SK-N-MC (cell line): ENCODE results near the gene AP3S1.
A peak's percentile ranks its signal among the peaks of the same experiment; 100 is the strongest.

Experiments
- DNase-seq: peaks from one replicate; pipeline ENCODE4 v3.0.0-alpha.2; 2011; ENCODE audit warnings: low read depth, low spot score
- H3K27ac ChIP-seq: fragments of 200-600 bp; sonication (generic); 2 replicates; pipeline ENCODE4 v1.5.1; 2016; ENCODE audit warnings: mixed run types
- H3K36me3 ChIP-seq: fragments of 200-600 bp; sonication (generic); 2 replicates; pipeline ENCODE4 v1.6.1; 2017; ENCODE audit warnings: antibody characterized with exemption, low read length, mixed read lengths; ENCODE audit not compliant: insufficient read depth
- H3K4me3 ChIP-seq: fragments of 200-600 bp; sonication (generic); 2 replicates; pipeline ENCODE4 v1.5.1; 2016
- H3K9ac ChIP-seq: fragments of 200-600 bp; sonication (generic); 2 replicates; pipeline ENCODE4 v1.8.0; 2017; ENCODE audit warnings: mixed run types, mixed read lengths; ENCODE audit not compliant: insufficient read length
- H3K9me3 ChIP-seq: fragments of 200-600 bp; sonication (generic); 2 replicates; pipeline ENCODE4 v1.6.1; 2017; ENCODE audit warnings: low read depth, mild to moderate bottlenecking, antibody characterized with exemption, low read length, moderate library complexity, mixed read lengths
- EZH2 ChIP-seq: fragments of 200-600 bp; sonication (generic); IDR thresholded peaks from one replicate; pipeline ENCODE4 v1.6.1; 2017; ENCODE audit warnings: antibody characterized with exemption
- FOXP2 ChIP-seq: optimal IDR thresholded peaks from 2 replicates; pipeline ENCODE3; 2011; ENCODE audit warnings: mild to moderate bottlenecking, moderate library complexity; ENCODE audit not compliant: insufficient read depth; ENCODE audit errors: extremely low read length, control extremely low read depth
- POLR2AphosphoS5 ChIP-seq: IDR thresholded peaks from 2 replicates; pipeline ENCODE4 v1.6.1; 2012; ENCODE audit warnings: mild to moderate bottlenecking, low read depth, low read length, borderline replicate concordance

The AP3S1 gene

GRCh38 chr5:115849258-115849798, 7.6 kb downstream of the AP3S1 start:
- TF ChIP-seq EZH2 (no peak), FOXP2 (no peak), POLR2AphosphoS5 (no peak)
- no peak overlapping the region for H3K4me3 ChIP-seq

GRCh38 chr5:115850744-115851416, 9.1 kb downstream of the AP3S1 start:
- H3K27ac ChIP-seq, result no peak overlapping the region
- DNase-seq, result no peak
- H3K9me3 ChIP-seq, result 0 out of 2 replicates have a peak, but pooled peaks cover 4% of the 10 kb centered on the region
- H3K4me3 ChIP-seq, result no peak overlapping the region
- TF ChIP-seq FOXP2 (no peak), POLR2AphosphoS5 (no peak), EZH2 (no peak)
- H3K9ac ChIP-seq, result no peak overlapping the region
- H3K36me3 ChIP-seq, result peaks cover 6% of the 10 kb centered on the region

More at GRCh38 chr5:115849258-115849798, 7.6 kb downstream of the AP3S1 start:
- no peak overlapping the region for H3K27ac ChIP-seq
- H3K9me3 ChIP-seq, result 0 out of 2 replicates have a peak, but pooled peaks cover 4% of the 10 kb centered on the region
- DNase-seq, result no peak
- H3K36me3 ChIP-seq, result peaks cover 6% of the 10 kb centered on the region
- H3K9ac ChIP-seq, result no peak overlapping the region

DNA sequence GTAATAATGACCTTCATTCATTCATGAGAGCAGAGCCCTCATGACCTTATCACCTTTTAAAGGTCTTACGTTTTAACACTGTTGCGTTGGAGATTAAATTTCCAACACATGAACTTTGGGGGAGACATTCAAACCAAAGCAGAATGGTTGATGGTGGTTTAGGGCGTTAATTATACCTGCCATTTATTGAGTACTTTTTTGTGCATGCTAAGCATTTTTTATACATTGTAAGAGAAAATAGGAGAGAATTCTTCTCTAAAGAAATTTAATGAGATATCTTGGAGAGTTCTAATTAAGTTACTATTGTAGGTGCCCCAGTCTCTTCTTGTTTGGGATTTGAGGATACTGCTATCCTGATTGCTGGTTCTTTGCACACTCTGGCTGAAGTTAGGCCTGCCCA, 12.4 kb downstream of the AP3S1 start:
- TF ChIP-seq FOXP2 (no peak), EZH2 (no peak), POLR2AphosphoS5 (no peak)
- DNase-seq, result no peak
- H3K9me3 ChIP-seq, result 0 out of 2 replicates have a peak, but pooled peaks cover 4% of the 10 kb centered on the region
- H3K4me3 ChIP-seq, result no peak overlapping the region
- H3K36me3 ChIP-seq, result peaks cover 6% of the 10 kb centered on the region
- H3K27ac ChIP-seq, result no peak overlapping the region
- no peak overlapping the region for H3K9ac ChIP-seq

DNA sequence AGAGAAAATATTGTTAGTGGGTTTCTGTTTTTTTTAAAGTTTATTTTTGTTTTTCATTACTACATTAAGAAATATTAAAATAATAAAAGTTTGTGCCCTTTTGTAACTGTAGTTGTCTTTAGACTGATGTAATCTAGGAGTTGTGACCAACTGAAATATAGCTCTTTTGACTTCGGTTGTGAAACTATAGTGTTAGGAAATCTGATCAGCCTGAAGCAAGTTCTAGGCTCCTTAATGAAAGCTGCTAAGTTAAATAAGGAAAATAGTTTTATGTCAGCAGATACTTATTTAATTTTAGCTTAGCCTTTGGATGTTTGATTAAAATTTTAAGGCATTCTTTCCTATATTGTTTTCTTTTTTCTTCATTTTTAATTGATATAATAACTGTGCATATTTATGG, 14.2 kb downstream of the AP3S1 start:
- 0 out of 2 replicates have a peak, but pooled peaks cover 4% of the 10 kb centered on the region for H3K9me3 ChIP-seq
- H3K36me3 ChIP-seq, result peaks cover 6% of the 10 kb centered on the region
- no peak for DNase-seq
- no peak overlapping the region for H3K9ac ChIP-seq
- TF ChIP-seq FOXP2 (no peak), POLR2AphosphoS5 (no peak), EZH2 (no peak)
- H3K4me3 ChIP-seq, result no peak overlapping the region
- H3K27ac ChIP-seq, result no peak overlapping the region

DNA sequence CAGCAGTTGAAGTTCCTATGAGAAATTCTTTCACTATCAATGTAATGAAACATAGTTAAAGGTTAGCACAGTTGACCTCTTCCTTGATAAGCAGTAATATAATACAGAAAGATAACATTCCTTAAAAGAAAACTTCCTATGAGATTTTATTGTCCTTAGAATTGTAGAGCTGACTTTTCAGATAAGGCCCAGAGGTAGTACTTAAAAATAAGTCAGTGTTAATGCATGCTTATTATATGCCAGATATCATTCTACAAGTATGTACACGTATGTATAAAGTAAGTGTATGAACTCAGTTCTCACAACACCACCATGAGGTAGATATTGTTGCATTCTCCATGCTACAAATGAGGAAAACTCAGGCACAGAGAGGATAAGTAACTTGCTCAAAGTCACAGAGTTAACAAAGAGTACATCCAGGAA, 15.3 kb downstream of the AP3S1 start:
- TF ChIP-seq POLR2AphosphoS5, result no peak
- no peak for TF ChIP-seq EZH2
- no peak for TF ChIP-seq FOXP2
- Histone ChIP-seq H3K9me3 (0 out of 2 replicates have a peak, but pooled peaks cover 4% of the 10 kb centered on the region), H3K9ac (peak overlapping the region; percentile 1), H3K4me3 (peak overlapping the region; percentile 59; the same call in 1 of the 2 replicates), H3K27ac (peak overlapping the region; percentile 69), H3K36me3 (peaks cover 6% of the 10 kb centered on the region)
- no peak for DNase-seq

DNA sequence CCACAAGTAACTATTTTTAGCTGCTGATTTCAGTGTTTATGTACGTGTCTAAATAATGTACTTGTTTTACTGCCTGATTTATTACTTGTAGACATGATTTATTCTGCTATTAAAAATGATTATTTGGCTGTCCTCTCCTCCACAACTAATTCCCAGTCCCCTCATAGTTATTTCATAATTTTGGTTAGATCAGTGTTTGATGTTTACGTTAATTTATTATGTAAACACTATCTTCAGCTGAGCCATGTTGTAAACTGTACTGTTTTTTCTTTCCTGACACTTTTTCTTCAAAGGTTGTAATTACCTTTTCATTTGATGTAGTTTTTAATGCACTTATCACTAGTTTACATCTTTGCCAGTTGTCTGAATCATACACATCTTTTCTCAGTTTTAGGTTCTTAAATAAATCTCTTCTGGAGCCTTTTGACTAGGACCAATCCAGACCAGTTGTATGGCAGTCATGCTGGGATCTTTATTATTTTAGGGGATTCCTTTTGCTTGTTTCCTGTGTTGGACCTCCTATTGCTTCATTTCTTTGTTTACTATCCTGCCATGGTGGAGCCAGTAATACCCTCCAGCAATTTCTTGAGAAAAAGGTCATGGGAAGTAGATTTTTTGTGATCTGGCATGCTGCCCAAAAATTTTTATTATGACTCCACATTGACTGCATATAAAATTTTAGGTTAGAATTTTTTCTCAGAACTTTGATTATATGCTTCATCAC, 16.1 kb downstream of the AP3S1 start:
- DNase-seq, result peak; percentile 92
- Histone ChIP-seq H3K9me3 (0 out of 2 replicates have a peak, but pooled peaks cover 4% of the 10 kb centered on the region), H3K27ac (peak overlapping the region; percentile 69), H3K4me3 (peak overlapping the region; percentile 59), H3K36me3 (peaks cover 6% of the 10 kb centered on the region), H3K9ac (peak overlapping the region; percentile 1)
- TF ChIP-seq FOXP2, result peak; percentile 41
- TF ChIP-seq POLR2AphosphoS5, result no peak

DNA sequence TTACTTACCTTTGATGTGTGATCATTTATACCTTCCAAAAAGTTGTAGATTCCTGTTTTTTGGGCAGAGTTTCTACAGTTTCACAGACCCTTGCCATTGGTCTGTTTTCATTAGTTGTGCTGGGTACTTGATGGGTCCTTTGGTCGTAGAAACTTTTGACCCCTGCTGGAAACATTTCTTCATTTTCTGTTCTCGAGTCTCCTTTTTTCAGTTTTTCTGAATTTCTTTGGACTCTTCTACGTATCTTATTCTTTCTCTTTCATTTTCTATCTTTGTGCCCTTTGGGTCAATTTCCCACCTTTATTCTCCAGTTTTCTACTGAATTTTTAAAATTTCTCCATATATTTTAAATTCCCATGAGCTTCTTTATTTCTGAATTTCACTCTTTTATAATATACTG, 16.7 kb downstream of the AP3S1 start:
- no peak overlapping the region for H3K9ac ChIP-seq
- H3K36me3 ChIP-seq, result peaks cover 6% of the 10 kb centered on the region
- DNase-seq, result no peak
- TF ChIP-seq FOXP2 (no peak), EZH2 (no peak), POLR2AphosphoS5 (no peak)
- peak overlapping the region; percentile 59 for H3K4me3 ChIP-seq
- peak overlapping the region; percentile 69 for H3K27ac ChIP-seq
- H3K9me3 ChIP-seq, result 0 out of 2 replicates have a peak, but pooled peaks cover 4% of the 10 kb centered on the region

GRCh38 chr5:115859378-115859777, 17.6 kb downstream of the AP3S1 start:
- Histone ChIP-seq H3K9me3 (no peaks in the 10 kb centered on the region), H3K27ac (no peak overlapping the region), H3K9ac (no peak overlapping the region), H3K36me3 (no peaks in the 10 kb centered on the region), H3K4me3 (no peak overlapping the region)
- no peak for DNase-seq
- TF ChIP-seq EZH2 (no peak), POLR2AphosphoS5 (no peak), FOXP2 (no peak)

- Histone ChIP-seq H3K9ac (no peak overlapping the region), H3K36me3 (0 out of 2 replicates have a peak, but pooled peaks cover 2% of the 10 kb centered on the region), H3K27ac (no peak overlapping the region), H3K4me3 (no peak overlapping the region), H3K9me3 (no peaks in the 10 kb centered on the region)
- DNase-seq, result no peak
- TF ChIP-seq EZH2, result no peak
- TF ChIP-seq FOXP2, result no peak
- TF ChIP-seq POLR2AphosphoS5, result no peak
Measured at GRCh38 chr5:115869256-115869795, 27.6 kb downstream of the AP3S1 start.
